ENCODE measurements around the gene SREBF2.
A peak's percentile ranks its signal among the peaks of the same experiment; 100 is the strongest.
"Not testable (repeated sequence)": the region's sequence is repeated elsewhere in the genome, so short reads cannot be mapped to it uniquely, and the experiment has no call there.

SREBF2 gene

GRCh38 chr22:41946629-41947423, 113.9 kb downstream of the SREBF2 start, which contains the start of gene CENPM:
Gene CENPM, minus strand, starts transcription at chr22:41947152. Its CDS starts 76 bp downstream, at chr22:41947076.
- DNase-seq (ENCODE audit: low read depth in 2 of 2): peak; percentile 92 to 93

GRCh38 chr22:41947424-41948080, 114.6 kb downstream of the SREBF2 start:
- no peak for DNase-seq (ENCODE audit: low read depth in 2 of 2)

GRCh38 chr22:41948142-41948541, 115.2 kb downstream of the SREBF2 start:
- DNase-seq (ENCODE audit: low read depth in 2 of 2): no peak

- not testable (repeated sequence) for DNase-seq (ENCODE audit: low read depth in 2 of 2)
Measured at GRCh38 chr22:41948928-41949296, 116.0 kb downstream of the SREBF2 start.

- no peak for DNase-seq (ENCODE audit: low read depth in 2 of 2)
Measured at GRCh38 chr22:41949297-41949965, 116.5 kb downstream of the SREBF2 start.

- DNase-seq (ENCODE audit: low read depth in 2 of 2): no peak
Measured at GRCh38 chr22:41951898-41952474, 119.1 kb downstream of the SREBF2 start, which contains the start of gene SMIM45. Gene SMIM45, plus strand, starts transcription at chr22:41952150.

- no peak for DNase-seq (ENCODE audit: low read depth in 2 of 2)
Measured at GRCh38 chr22:41952713-41953112, 119.8 kb downstream of the SREBF2 start.
